Epithelial cell of proximal tubule (primary cell): Measurements from ENCODE around the gene SMARCA4. TPM values are rescaled to one million over a fixed set of nuclear protein-coding genes. Genes with fewer than 3 reads are reported as not detected.

Experiments used
- DNase-seq: peaks from one replicate; pipeline ENCODE4 v3.0.0-alpha.2; 2011; ENCODE audit warnings: low read depth
- H3K4me3 ChIP-seq: 2 replicates; pipeline ENCODE4 v1.5.1; 2011; ENCODE audit warnings: low read depth, mild to moderate bottlenecking, low read length
- CTCF ChIP-seq: conservative IDR thresholded peaks from 2 replicates; pipeline ENCODE4 v1.5.1; 2012; ENCODE audit warnings: low read depth, mild to moderate bottlenecking, low read length
- total RNA-seq: library from RNA; depleted of rRNA; stranded (reverse); fragments of >200 nt; gene quantifications from 2 replicates; pipeline ENCODE4 v1.2.3, GENCODE V29; 2015

Gene SMARCA4
- total RNA-seq, 1 donor from 2014 or later: 156 TPM

DNA sequence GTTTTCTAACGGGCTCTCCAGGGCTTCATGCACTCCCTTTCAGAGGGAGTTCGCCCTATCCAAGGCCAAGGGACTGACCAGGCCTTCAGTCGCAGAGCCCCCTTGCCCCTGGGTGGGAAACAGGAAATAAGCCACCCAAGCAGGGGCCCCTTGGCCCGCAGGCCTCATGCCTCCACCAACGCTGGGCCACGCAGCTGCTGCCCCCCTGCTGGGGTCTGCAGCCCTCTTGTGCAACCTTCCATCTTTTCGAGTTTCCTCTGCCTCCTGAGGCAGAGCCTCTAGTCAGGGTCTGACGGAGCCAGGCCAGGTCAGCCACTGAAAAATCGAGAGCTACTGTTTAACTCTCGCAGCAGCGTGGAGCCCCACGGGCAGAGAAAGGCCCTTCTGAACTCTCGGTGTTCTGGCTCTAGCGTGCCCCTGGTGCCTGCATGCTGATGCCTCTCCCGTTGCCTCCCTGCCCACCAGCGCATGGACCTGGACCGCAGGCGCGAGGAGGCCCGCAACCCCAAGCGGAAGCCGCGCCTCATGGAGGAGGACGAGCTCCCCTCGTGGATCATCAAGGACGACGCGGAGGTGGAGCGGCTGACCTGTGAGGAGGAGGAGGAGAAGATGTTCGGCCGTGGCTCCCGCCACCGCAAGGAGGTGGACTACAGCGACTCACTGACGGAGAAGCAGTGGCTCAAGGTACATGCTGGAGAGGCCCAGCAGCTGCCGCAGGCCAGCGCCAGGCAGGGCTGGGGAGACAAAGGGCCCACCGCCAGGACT, 73.8 kb downstream of the SMARCA4 start:
- TF ChIP-seq CTCF: no peak
- H3K4me3 ChIP-seq: no peak overlapping the region
- no peak for DNase-seq

- TF ChIP-seq CTCF: peak; percentile 90
- peak; percentile 3 for DNase-seq
- no peak overlapping the region for H3K4me3 ChIP-seq
Measured at GRCh38 chr19:11035441-11036377, 74.9 kb downstream of the SMARCA4 start.

DNA sequence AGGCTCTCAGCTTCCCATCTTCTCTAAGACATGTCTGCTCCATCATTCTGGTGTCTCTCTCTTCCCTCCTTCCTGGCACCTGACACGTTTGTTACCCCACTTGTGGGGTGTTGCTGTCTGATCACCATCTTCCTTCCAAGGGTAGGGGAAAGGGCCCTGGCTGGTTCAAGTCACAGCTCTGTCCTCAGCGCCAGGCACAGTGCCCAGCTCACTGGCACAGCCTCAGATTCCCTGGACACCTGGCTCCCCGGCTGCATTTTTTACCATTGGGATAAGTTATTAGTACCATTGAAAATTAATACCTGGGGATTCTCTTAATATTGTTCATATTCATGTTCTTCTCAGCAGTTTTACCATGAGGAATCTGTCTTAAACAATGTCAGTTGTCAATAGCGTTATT, 77.7 kb downstream of the SMARCA4 start:
- H3K4me3 ChIP-seq: no peak overlapping the region
- TF ChIP-seq CTCF: no peak
- DNase-seq: no peak

DNA sequence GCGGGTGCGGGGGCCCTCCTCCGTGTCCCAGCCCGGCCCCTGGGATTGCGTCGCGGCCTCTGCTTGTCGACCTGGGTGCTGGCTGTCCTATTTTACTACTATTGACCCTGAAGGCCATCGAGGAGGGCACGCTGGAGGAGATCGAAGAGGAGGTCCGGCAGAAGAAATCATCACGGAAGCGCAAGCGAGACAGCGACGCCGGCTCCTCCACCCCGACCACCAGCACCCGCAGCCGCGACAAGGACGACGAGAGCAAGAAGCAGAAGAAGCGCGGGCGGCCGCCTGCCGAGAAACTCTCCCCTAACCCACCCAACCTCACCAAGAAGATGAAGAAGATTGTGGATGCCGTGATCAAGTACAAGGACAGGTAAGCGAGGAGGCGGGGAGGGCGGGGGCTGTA, 80.4 kb downstream of the SMARCA4 start:
- DNase-seq: no peak
- no peak overlapping the region for H3K4me3 ChIP-seq
- TF ChIP-seq CTCF: no peak

DNA sequence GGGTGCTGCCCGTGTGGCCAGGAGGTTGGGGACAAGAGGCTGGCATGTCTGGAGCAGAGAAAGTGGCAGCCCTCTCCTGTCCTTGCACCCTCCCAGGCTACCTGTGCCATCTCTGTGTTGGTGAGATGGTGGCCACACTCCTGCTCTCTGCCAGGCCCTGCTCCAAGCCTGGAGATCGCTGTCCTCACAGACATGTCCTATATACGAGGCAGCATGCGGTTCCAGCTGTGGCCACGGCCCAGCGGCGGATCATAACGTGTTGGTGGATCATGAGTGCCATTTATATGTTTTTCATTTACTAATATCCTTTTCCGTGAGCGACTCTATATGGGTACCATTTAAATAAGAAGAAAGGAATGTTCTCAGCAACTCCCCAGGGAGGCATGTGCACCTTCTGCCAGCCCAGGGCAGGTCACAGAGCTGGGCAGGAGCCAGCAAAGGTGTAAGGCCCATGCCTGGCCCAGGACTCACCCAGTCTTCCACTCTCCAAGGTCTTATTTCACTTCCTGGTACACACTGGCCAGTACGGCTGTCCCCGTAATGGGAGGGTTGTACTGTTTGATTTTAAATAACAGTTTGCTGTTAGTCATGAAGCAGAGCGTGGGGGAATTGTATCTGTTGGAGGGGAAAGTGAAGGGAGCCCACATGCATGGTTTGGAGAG, 81.3 kb downstream of the SMARCA4 start:
- H3K4me3 ChIP-seq: no peak overlapping the region
- no peak for DNase-seq
- TF ChIP-seq CTCF: no peak

DNA sequence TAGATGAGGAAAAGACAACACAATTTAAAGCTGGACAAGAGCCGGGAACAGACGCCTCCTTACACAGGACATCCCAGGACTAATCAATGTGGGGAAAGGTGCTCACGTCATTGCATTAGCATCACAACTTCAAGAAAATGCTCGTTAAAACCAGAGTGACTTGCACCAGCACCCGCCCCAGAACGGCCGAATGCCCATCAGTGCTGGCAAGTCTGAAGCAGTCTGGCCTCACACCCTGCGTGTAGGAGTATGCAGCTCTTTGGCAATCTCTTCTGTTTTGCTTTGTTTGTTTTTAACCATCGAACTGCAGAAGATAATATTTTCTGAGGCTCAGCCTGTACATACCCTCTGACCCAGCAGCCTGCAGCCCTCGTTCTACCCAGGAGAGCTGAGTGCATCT, 83.6 kb downstream of the SMARCA4 start:
- DNase-seq: no peak
- no peak overlapping the region for H3K4me3 ChIP-seq
- no peak for TF ChIP-seq CTCF
